K562 (cell line): Measurements from ENCODE around the gene ZNF428. TPM values are rescaled to one million over a fixed set of nuclear protein-coding genes. Genes with fewer than 3 reads are reported as not detected.

ENCODE experiments used
- ATAC-seq: fragments of 200-7000 bp; cut with Tn5 transposase; 3 replicates; pipeline ENCODE4 v1.9.1; 2020; ENCODE audit warnings: moderate library complexity
- BruUV-seq: library from RNA; stranded (reverse); fragments of 400-500 nt; replicated peaks from 2 replicates; lab custom pipeline; 2021; lab: Mats Ljungman, UMichigan
- CTCF ChIA-PET: fragments of 300-600 bp; formaldehyde crosslinking; extraction: SDS; loops from one replicate; lab custom pipeline; 2021; ENCODE audit warnings: low intra/inter-chr PET ratio; lab: Yijun Ruan, JAX
- POLR2A ChIA-PET: fragments of 300-600, 350-650 bp; sonication (Branson Sonifier 250); formaldehyde crosslinking; extraction: SDS; loops from one replicate; lab custom pipeline; 2021; ENCODE audit warnings: antibody characterized with exemption, inconsistent platforms; lab: Yijun Ruan, JAX
- DNase-seq, 4 experiments: peaks; one replicate each; pipeline versions ENCODE4 v3.0.0 to v3.0.0-alpha.2; 2011 to 2018; ENCODE audit warnings: low spot score in 3 of 4, mixed read lengths in 3 of 4; ENCODE audit errors: extremely low read depth in 1 of 4
- FAIRE-seq: peaks from 2 replicates; lab custom pipeline; 2011; peaks lifted over from hg19 to GRCh38; lab: Jason Lieb, UNC
- H2AFZ ChIP-seq: 2 replicates; pipeline ENCODE4 v1.6.0; 2011; ENCODE audit warnings: low read depth, low read length, control low read depth, inconsistent platforms
- H3K27ac ChIP-seq: fragments of 200-600 bp; 3 replicates; pipeline ENCODE4 v1.8.0; 2011; ENCODE audit warnings: low read depth, mild to moderate bottlenecking, control low read depth, inconsistent platforms, low read length, moderate library complexity, mixed read lengths; ENCODE audit errors: extremely low read depth
- H3K27me3 ChIP-seq, 2 experiments: fragments of 300-600 bp in 1 of 2; 2 replicates in 1 of 2; 3 replicates in 1 of 2; pipeline versions ENCODE4 v1.6.0 to v1.8.0; 2011; ENCODE audit warnings: inconsistent platforms in 2 of 2, low read length in 2 of 2, mild to moderate bottlenecking in 1 of 2, mixed read lengths in 1 of 2, moderate library complexity in 1 of 2; ENCODE audit not compliant: control insufficient read depth in 2 of 2, insufficient read depth in 2 of 2
- H3K36me3 ChIP-seq: fragments of 300-600 bp; 3 replicates; pipeline ENCODE4 v1.8.0; 2011; ENCODE audit warnings: mild to moderate bottlenecking, low read length, inconsistent platforms; ENCODE audit not compliant: control insufficient read depth, insufficient read depth
- H3K4me1 ChIP-seq, 2 experiments: fragments of 200-600 bp in 1 of 2; replicated peaks in 1 of 2; 2 replicates in 1 of 2; 3 replicates in 1 of 2; pipeline versions ENCODE4 v1.5.1 to v1.8.0; 2011; ENCODE audit warnings: inconsistent platforms in 2 of 2, low read length in 2 of 2, mild to moderate bottlenecking in 1 of 2, mixed read lengths in 1 of 2, moderate library complexity in 1 of 2; ENCODE audit not compliant: control insufficient read depth in 2 of 2, insufficient read depth in 2 of 2
- H3K4me2 ChIP-seq: 2 replicates; pipeline ENCODE4 v1.6.1; 2011; ENCODE audit warnings: low read length, control low read depth, inconsistent platforms, mixed read lengths; ENCODE audit not compliant: insufficient read depth
- H3K4me3 ChIP-seq: fragments of 200-600 bp; sonication (generic), shearing (Covaris generic); 2 replicates; pipeline ENCODE4 v1.5.1; 2016; ENCODE audit warnings: control low read depth, inconsistent platforms
- H3K79me2 ChIP-seq: fragments of 200-600 bp; 3 replicates; pipeline ENCODE4 v1.8.0; 2011; ENCODE audit warnings: low read length, inconsistent platforms; ENCODE audit not compliant: control insufficient read depth, insufficient read depth
- H3K9ac ChIP-seq, 2 experiments: 2 replicates each; pipeline versions ENCODE4 v1.6.0 to v1.6.1; 2011; ENCODE audit warnings: low read depth in 2 of 2, low read length in 2 of 2, control low read depth in 1 of 2, inconsistent platforms in 1 of 2, mild to moderate bottlenecking in 1 of 2, mixed read lengths in 1 of 2; ENCODE audit not compliant: insufficient read depth in 1 of 2
- H3K9me1 ChIP-seq: one replicate; pipeline ENCODE4 v1.6.0; 2011; ENCODE audit warnings: inconsistent platforms, mild to moderate bottlenecking, low read length, moderate library complexity; ENCODE audit not compliant: control insufficient read depth, insufficient read depth
- H3K9me3 ChIP-seq: replicated peaks from 2 replicates; pipeline ENCODE4 v1.5.1; 2011; ENCODE audit warnings: low read depth, low read length, inconsistent platforms; ENCODE audit not compliant: control insufficient read depth, insufficient read depth
- H4K20me1 ChIP-seq: replicated peaks from 2 replicates; pipeline ENCODE4 v1.6.1; 2011; ENCODE audit warnings: low read length, inconsistent platforms, mixed read lengths; ENCODE audit not compliant: control insufficient read depth, insufficient read depth
- GTF2B ChIP-seq: IDR thresholded peaks from 2 replicates; pipeline ENCODE4 v1.6.1; 2011; ENCODE audit not compliant: insufficient read length; ENCODE audit errors: extremely low read depth
- SAFB2 ChIP-seq: fragments of 200-400 bp; formaldehyde crosslinking; IDR thresholded peaks from 2 replicates; pipeline ENCODE4 v1.6.1; 2018; ENCODE audit warnings: borderline replicate concordance, low read length, low read depth, moderate library complexity; ENCODE audit not compliant: severe bottlenecking
- SMARCC2 ChIP-seq: fragments of 450-650 bp; IDR thresholded peaks from 2 replicates; pipeline ENCODE4 v1.6.1; 2017; ENCODE audit warnings: antibody characterized with exemption, moderate library complexity, mild to moderate bottlenecking, low read depth
- SP2 ChIP-seq: IDR thresholded peaks from 2 replicates; pipeline ENCODE4 v1.6.1; 2011; ENCODE audit warnings: mild to moderate bottlenecking, low read depth, low read length, moderate library complexity; ENCODE audit not compliant: poor library complexity, severe bottlenecking; ENCODE audit errors: extremely low read depth
- TAF15 ChIP-seq: fragments of 200-400 bp; formaldehyde crosslinking; IDR thresholded peaks from 2 replicates; pipeline ENCODE4 v1.6.1; 2017; ENCODE audit warnings: mild to moderate bottlenecking, low read depth, low read length, moderate library complexity
- TBP ChIP-seq: optimal IDR thresholded peaks from 2 replicates; pipeline ENCODE3; 2011; ENCODE audit warnings: low read depth, low read length, improper control_type of control experiment
- UBTF ChIP-seq, 2 experiments: IDR thresholded peaks; 2 replicates each; pipeline ENCODE4 v1.6.1; 2012; ENCODE audit warnings: improper control_type of control experiment in 2 of 2, low read depth in 2 of 2, low read length in 2 of 2, borderline replicate concordance in 1 of 2
- ZKSCAN1 ChIP-seq: fragments of 150-350 bp; IDR thresholded peaks from 2 replicates; pipeline ENCODE4 v1.6.1; 2016; ENCODE audit warnings: low read depth, low read length
- ZNF146 ChIP-seq: IDR thresholded peaks from one replicate; pipeline ENCODE4 v1.6.1; 2018; ENCODE audit warnings: missing compliant biosample characterization; ENCODE audit not compliant: unreplicated experiment
- ZSCAN32 ChIP-seq: fragments of 450-650 bp; formaldehyde crosslinking; IDR thresholded peaks from 2 replicates; pipeline ENCODE4 v1.4.0; 2020; ENCODE audit warnings: mild to moderate bottlenecking, moderate library complexity
- WGBS: fragments of 100-300 bp; shearing (Covaris generic); methylation state at CpG from one replicate; pipeline ENCODE4 v1.1.6; 2016; ENCODE audit warnings: low coverage, mixed read lengths; ENCODE audit not compliant: insufficient coverage; ENCODE audit errors: missing lambda C conversion rate; 5-methylcytosine and 5-hydroxymethylcytosine counted together
- in situ Hi-C: fragments of 300-500 bp; cut with MboI; formaldehyde crosslinking; loops from 4 replicates; pipeline ENCODE4 v1.15.0; 2018; ENCODE audit warnings: inconsistent platforms, mixed read lengths
- intact Hi-C: fragments of 100-400 bp; cut with micrococcal nuclease; formaldehyde crosslinking; loops from 2 replicates; pipeline ENCODE4 v1.14.2; 2022
- polyA plus RNA-seq, 8 experiments: library from polyadenylated mRNA; depleted of rRNA in 4 of 8; stranded (reverse) in 5 of 8; unstranded in 3 of 8; fragments of >200 nt; fragmentation: Nextera tagmentation in 2 of 8; fragmentation: Illumina TruSeq in 1 of 8; extraction: Ambion mirVana in 2 of 8; extraction: Trizol in 1 of 8; gene quantifications; 2 replicates each; pipeline versions ENCODE4 v1.2.1 to v1.2.3, GENCODE V29; 2011 to 2014; ENCODE audit warnings: inconsistent platforms in 1 of 8, missing spikeins in 1 of 8
- total RNA-seq, 7 experiments: library from RNA; depleted of rRNA in 6 of 7; stranded (reverse); fragments of >200 nt in 6 of 7; fragmentation: Illumina TruSeq in 2 of 7; extraction: Trizol in 2 of 7; gene quantifications; 2 replicates each; pipeline versions ENCODE4 v1.2.1 to v1.2.3, GENCODE V29; 2011 to 2021; ENCODE audit warnings: low replicate concordance in 1 of 7
- TF ChIP-seq, protein P1 (sequence below), 3 experiments: fragments of 200-800 bp in 1 of 3; sonication (Bioruptor generic) in 1 of 3; sonication (generic) in 1 of 3; formaldehyde crosslinking in 1 of 3; IDR thresholded peaks; 2 replicates each; pipeline versions ENCODE4 v1.6.1 to v1.8.0; 2016 to 2022; ENCODE audit warnings: mild to moderate bottlenecking in 2 of 3, missing compliant biosample characterization in 2 of 3, missing genetic modification characterization in 2 of 3, missing genetic modification reagents in 1 of 3
- TF ChIP-seq, protein P2 (sequence below): fragments of 250-450 bp; sonication (Bioruptor Pico); IDR thresholded peaks from 2 replicates; pipeline ENCODE4 v1.8.0; 2022; ENCODE audit warnings: inconsistent platforms

The ZNF428 gene
- total and polyA plus RNA-seq, 9 of the 15 experiments (the other 6 are each of a cell fraction or from before 2014, with no cell fraction given) = 0.15 to 85.7 (median 15.9) TPM

- FAIRE-seq (no peak), ATAC-seq (no peak), DNase-seq (no peak)
- in situ Hi-C loops = no loop called here
- POLR2A ChIA-PET = interaction anchor here (0.6 to 3.6 kb wide), 4 partner anchors 8 to 87 kb away, joined by 3 to 19 read pairs (median 5); no protein-coding TSS in a partner anchor
- peaks cover 3 to 4% of the 10 kb centered on the region in 2 experiments; a peak in 4 of 5 replicates for H3K4me1 ChIP-seq
- no peaks in the 10 kb centered on the region; the same call in 1 of the 2 replicates for H4K20me1 ChIP-seq
- no peak overlapping the region for H2AFZ ChIP-seq
- 85% methylated on average over 14 of the region's 14 CpGs for WGBS
- CTCF ChIA-PET = no interaction called here
- peaks cover 41% of the 10 kb centered on the region; the same call in 2 of the 3 replicates for H3K36me3 ChIP-seq
- H3K27ac ChIP-seq = no peak overlapping the region
- intact Hi-C loops = no loop called here
- no peak overlapping the region for H3K4me3 ChIP-seq
- no peaks in the 10 kb centered on the region for H3K9me1 ChIP-seq
- H3K4me2 ChIP-seq = no peak overlapping the region
- H3K9ac ChIP-seq = peak overlapping the region in 1 of 2 experiments; percentile 81; a peak in 2 of 4 replicates
- H3K9me3 ChIP-seq = no peaks in the 10 kb centered on the region
- no peaks in the 10 kb centered on the region for H3K79me2 ChIP-seq
- H3K27me3 ChIP-seq = no peaks in the 10 kb centered on the region
- BruUV-seq = no TSS peak
- TF ChIP-seq SMARCC2 (no peak), TAF15 (no peak), UBTF (IDR thresholded peaks at IDR 0.05; ENCODE audit: borderline replicate concordance in 1 of 2, low read depth in 2 of 2, low read length in 2 of 2) (no peak), ZNF146 (CRISPR knock-in tag) (no peak), SP2 (no peak), TBP (no peak), ZSCAN32 (CRISPR knock-in tag) (no peak), SAFB2 (no peak), GTF2B (no peak), ZKSCAN1 (no peak)
- TF ChIP-seq, protein P1, sequence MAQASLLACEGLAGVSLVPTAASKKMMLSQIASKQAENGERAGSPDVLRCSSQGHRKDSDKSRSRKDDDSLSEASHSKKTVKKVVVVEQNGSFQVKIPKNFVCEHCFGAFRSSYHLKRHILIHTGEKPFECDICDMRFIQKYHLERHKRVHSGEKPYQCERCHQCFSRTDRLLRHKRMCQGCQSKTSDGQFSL (CRISPR knock-in tag; IDR thresholded peaks at IDR 0.05) = no peak
- TF ChIP-seq, protein P1 (tag; IDR thresholded peaks at IDR 0.05) = no peak
- TF ChIP-seq, protein P2, sequence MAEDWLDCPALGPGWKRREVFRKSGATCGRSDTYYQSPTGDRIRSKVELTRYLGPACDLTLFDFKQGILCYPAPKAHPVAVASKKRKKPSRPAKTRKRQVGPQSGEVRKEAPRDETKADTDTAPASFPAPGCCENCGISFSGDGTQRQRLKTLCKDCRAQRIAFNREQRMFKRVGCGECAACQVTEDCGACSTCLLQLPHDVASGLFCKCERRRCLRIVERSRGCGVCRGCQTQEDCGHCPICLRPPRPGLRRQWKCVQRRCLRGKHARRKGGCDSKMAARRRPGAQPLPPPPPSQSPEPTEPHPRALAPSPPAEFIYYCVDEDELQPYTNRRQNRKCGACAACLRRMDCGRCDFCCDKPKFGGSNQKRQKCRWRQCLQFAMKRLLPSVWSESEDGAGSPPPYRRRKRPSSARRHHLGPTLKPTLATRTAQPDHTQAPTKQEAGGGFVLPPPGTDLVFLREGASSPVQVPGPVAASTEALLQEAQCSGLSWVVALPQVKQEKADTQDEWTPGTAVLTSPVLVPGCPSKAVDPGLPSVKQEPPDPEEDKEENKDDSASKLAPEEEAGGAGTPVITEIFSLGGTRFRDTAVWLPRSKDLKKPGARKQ (CRISPR knock-in tag) = no peak
Observed at GRCh38 chr19:43562698-43563241, 56.7 kb downstream of the ZNF428 start.
